ENCODE data around the gene EFNA2. TPM values are rescaled to one million over a fixed set of nuclear protein-coding genes. Genes with fewer than 3 reads are reported as not detected.

The EFNA2 gene
- total RNA-seq, 1 experiment from 2014 or later: not detected

GRCh38 chr19:1252221-1252820 lies 33.4 kb upstream of the EFNA2 start:
- Histone ChIP-seq H3K27me3 (ENCODE audit: low read length) (no peaks in the 10 kb centered on the region), H3K4me1 (ENCODE audit: low read length) (peaks cover 66% of the 10 kb centered on the region), H3K27ac (ENCODE audit: low read length) (peak overlapping the region; percentile 97), H3K9me2 (replicated peaks; ENCODE audit: insufficient read depth, low read length) (no peaks in the 10 kb centered on the region), H2AFZ (ENCODE audit: low read length) (no peak overlapping the region), H3K9me3 (ENCODE audit: low read length) (no peaks in the 10 kb centered on the region), H3K36me3 (ENCODE audit: insufficient read depth, low read length) (peaks cover 25% of the 10 kb centered on the region), H4K20me1 (ENCODE audit: insufficient read depth, low read depth, low read length) (peaks cover 28% of the 10 kb centered on the region), H3K4me2 (ENCODE audit: low read depth, low read length, poor library complexity, severe bottlenecking) (peak overlapping the region; percentile 95), H3K9ac (ENCODE audit: low read length) (peak overlapping the region; percentile 99), H3K79me2 (ENCODE audit: low read length) (peaks cover 26% of the 10 kb centered on the region), H3K4me3 (ENCODE audit: low read length) (peak overlapping the region; percentile 92)
- DNase-seq: peak; percentile 50

DNA sequence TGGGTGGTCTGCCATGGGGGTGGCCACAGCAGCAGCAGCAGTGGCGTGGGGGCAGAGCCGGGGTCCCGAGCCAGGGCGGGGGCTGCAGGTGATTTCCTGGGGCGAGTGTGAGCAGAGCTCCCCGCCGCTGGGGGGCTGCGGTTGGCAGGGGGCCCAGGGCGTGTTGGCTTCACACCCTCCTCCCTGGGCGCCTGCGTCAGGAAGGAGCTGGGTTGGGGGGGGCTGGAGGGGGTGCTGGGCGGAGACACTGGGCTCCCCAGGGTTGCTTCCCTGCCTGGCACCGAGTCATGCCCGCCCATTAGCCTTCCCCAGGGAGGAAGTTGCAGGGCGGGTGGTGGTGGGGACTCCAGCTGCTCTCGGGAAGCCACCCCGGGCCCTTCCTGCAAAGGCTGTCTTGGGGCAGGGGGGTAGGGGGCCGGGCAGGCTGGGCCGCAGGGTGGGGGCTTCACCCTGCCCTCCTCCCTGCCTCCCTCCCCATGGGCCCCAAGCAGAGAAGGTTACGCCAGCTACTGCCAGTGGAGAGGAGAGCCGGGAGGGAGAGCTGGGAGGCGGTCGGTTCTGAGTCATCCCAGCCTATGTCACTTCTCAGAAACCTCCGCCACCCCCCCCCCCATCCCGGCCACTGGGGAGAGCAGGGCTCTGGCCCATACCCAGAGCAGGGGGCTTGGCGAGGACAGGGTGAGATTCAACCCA lies 32.7 kb upstream of the EFNA2 start:
- peak overlapping the region; percentile 92 for H3K4me3 ChIP-seq (ENCODE audit: low read length)
- H3K79me2 ChIP-seq (ENCODE audit: low read length): peaks cover 26% of the 10 kb centered on the region
- H3K9ac ChIP-seq (ENCODE audit: low read length): peak overlapping the region; percentile 99
- H3K4me2 ChIP-seq (ENCODE audit: low read depth, low read length, poor library complexity, severe bottlenecking): peak overlapping the region; percentile 95
- H3K4me1 ChIP-seq (ENCODE audit: low read length): peaks cover 70% of the 10 kb centered on the region
- H3K27me3 ChIP-seq (ENCODE audit: low read length): no peaks in the 10 kb centered on the region
- DNase-seq: peak; percentile 87
- no peaks in the 10 kb centered on the region for H3K9me2 ChIP-seq (replicated peaks; ENCODE audit: insufficient read depth, low read length)
- peaks cover 28% of the 10 kb centered on the region for H4K20me1 ChIP-seq (ENCODE audit: insufficient read depth, low read depth, low read length)
- H3K36me3 ChIP-seq (ENCODE audit: insufficient read depth, low read length): peaks cover 25% of the 10 kb centered on the region
- peak overlapping the region; percentile 97 for H3K27ac ChIP-seq (ENCODE audit: low read length)
- no peak overlapping the region for H2AFZ ChIP-seq (ENCODE audit: low read length)
- H3K9me3 ChIP-seq (ENCODE audit: low read length): no peaks in the 10 kb centered on the region

GRCh38 chr19:1253514-1254080 lies 32.1 kb upstream of the EFNA2 start:
- Histone ChIP-seq H4K20me1 (ENCODE audit: insufficient read depth, low read depth, low read length) (peaks cover 28% of the 10 kb centered on the region), H3K9me3 (ENCODE audit: low read length) (no peaks in the 10 kb centered on the region), H3K36me3 (ENCODE audit: insufficient read depth, low read length) (peaks cover 25% of the 10 kb centered on the region), H3K4me2 (ENCODE audit: low read depth, low read length, poor library complexity, severe bottlenecking) (peak overlapping the region; percentile 95), H2AFZ (ENCODE audit: low read length) (no peak overlapping the region), H3K79me2 (ENCODE audit: low read length) (peaks cover 26% of the 10 kb centered on the region), H3K4me3 (ENCODE audit: low read length) (peak overlapping the region; percentile 17; the same call in 1 of the 2 replicates), H3K27ac (ENCODE audit: low read length) (peak overlapping the region; percentile 97), H3K9me2 (replicated peaks; ENCODE audit: insufficient read depth, low read length) (no peaks in the 10 kb centered on the region), H3K4me1 (ENCODE audit: low read length) (peaks cover 74% of the 10 kb centered on the region), H3K9ac (ENCODE audit: low read length) (peak overlapping the region; percentile 60), H3K27me3 (ENCODE audit: low read length) (no peaks in the 10 kb centered on the region)
- no peak for DNase-seq

GRCh38 chr19:1254081-1254527 lies 31.6 kb upstream of the EFNA2 start:
- no peaks in the 10 kb centered on the region for H3K9me3 ChIP-seq (ENCODE audit: low read length)
- H3K9ac ChIP-seq (ENCODE audit: low read length): peak overlapping the region; percentile 32
- peaks cover 26% of the 10 kb centered on the region for H3K79me2 ChIP-seq (ENCODE audit: low read length)
- no peak overlapping the region for H3K4me3 ChIP-seq (ENCODE audit: low read length)
- H3K9me2 ChIP-seq (replicated peaks; ENCODE audit: insufficient read depth, low read length): no peaks in the 10 kb centered on the region
- H3K36me3 ChIP-seq (ENCODE audit: insufficient read depth, low read length): peaks cover 25% of the 10 kb centered on the region
- peak overlapping the region; percentile 97; the same call in 1 of the 2 replicates for H3K27ac ChIP-seq (ENCODE audit: low read length)
- no peak overlapping the region for H2AFZ ChIP-seq (ENCODE audit: low read length)
- H3K4me1 ChIP-seq (ENCODE audit: low read length): peaks cover 79% of the 10 kb centered on the region
- no peak overlapping the region for H3K4me2 ChIP-seq (ENCODE audit: low read depth, low read length, poor library complexity, severe bottlenecking)
- no peak for DNase-seq
- no peaks in the 10 kb centered on the region for H3K27me3 ChIP-seq (ENCODE audit: low read length)
- peaks cover 28% of the 10 kb centered on the region for H4K20me1 ChIP-seq (ENCODE audit: insufficient read depth, low read depth, low read length)

DNA sequence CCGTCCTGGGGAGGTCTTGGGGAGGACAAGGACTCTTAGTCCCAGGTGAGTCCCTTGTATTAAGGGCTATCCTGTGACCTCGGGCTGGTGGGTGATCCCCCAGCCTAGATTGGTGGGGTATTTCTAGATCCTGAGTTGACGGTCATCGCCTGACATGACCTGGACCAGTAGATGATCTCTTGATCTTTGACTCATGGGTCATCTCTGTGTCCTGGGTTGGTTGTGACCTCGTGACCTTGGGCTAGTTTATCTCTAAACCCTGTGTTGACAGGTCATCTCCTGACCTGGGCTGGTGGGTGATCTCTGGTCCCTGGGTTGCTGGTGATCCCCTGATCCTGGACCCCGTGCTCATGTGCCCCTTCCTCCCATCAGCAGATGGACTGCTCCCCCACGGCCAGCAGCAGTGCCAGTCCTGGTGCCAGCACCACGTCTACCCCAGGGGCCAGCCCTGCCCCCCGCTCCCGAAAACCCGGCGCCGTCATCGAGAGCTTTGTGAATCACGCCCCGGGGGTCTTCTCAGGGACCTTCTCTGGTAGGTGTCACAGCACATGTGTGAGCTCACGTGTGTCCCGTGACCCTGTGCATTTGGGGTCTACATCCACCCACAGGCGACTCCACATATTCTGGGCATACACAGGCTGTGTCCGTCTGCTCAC lies 31.0 kb upstream of the EFNA2 start:
- Histone ChIP-seq H3K36me3 (ENCODE audit: insufficient read depth, low read length) (peaks cover 25% of the 10 kb centered on the region), H3K79me2 (ENCODE audit: low read length) (peaks cover 26% of the 10 kb centered on the region), H4K20me1 (ENCODE audit: insufficient read depth, low read depth, low read length) (peaks cover 28% of the 10 kb centered on the region), H3K27ac (ENCODE audit: low read length) (peak overlapping the region; percentile 42; the same call in 1 of the 2 replicates), H3K27me3 (ENCODE audit: low read length) (no peaks in the 10 kb centered on the region), H3K9me3 (ENCODE audit: low read length) (no peaks in the 10 kb centered on the region), H3K4me3 (ENCODE audit: low read length) (no peak overlapping the region), H2AFZ (ENCODE audit: low read length) (no peak overlapping the region), H3K4me1 (ENCODE audit: low read length) (peaks cover 84% of the 10 kb centered on the region), H3K4me2 (ENCODE audit: low read depth, low read length, poor library complexity, severe bottlenecking) (no peak overlapping the region), H3K9me2 (replicated peaks; ENCODE audit: insufficient read depth, low read length) (no peaks in the 10 kb centered on the region), H3K9ac (ENCODE audit: low read length) (peak overlapping the region; percentile 32)
- no peak for DNase-seq

GRCh38 chr19:1255186-1256161 lies 30.2 kb upstream of the EFNA2 start:
- Histone ChIP-seq H3K27ac (ENCODE audit: low read length) (peak overlapping the region; percentile 69), H3K36me3 (ENCODE audit: insufficient read depth, low read length) (peaks cover 25% of the 10 kb centered on the region), H3K4me3 (ENCODE audit: low read length) (no peak overlapping the region), H3K4me1 (ENCODE audit: low read length) (peaks cover 92% of the 10 kb centered on the region), H2AFZ (ENCODE audit: low read length) (no peak overlapping the region), H4K20me1 (ENCODE audit: insufficient read depth, low read depth, low read length) (peaks cover 25% of the 10 kb centered on the region), H3K27me3 (ENCODE audit: low read length) (no peaks in the 10 kb centered on the region), H3K9me2 (replicated peaks; ENCODE audit: insufficient read depth, low read length) (no peaks in the 10 kb centered on the region), H3K9ac (ENCODE audit: low read length) (peak overlapping the region; percentile 39), H3K9me3 (ENCODE audit: low read length) (no peaks in the 10 kb centered on the region), H3K4me2 (ENCODE audit: low read depth, low read length, poor library complexity, severe bottlenecking) (peak overlapping the region; percentile 19), H3K79me2 (ENCODE audit: low read length) (peaks cover 22% of the 10 kb centered on the region)
- peak; percentile 58 for DNase-seq

- Histone ChIP-seq H3K27me3 (ENCODE audit: low read length) (no peaks in the 10 kb centered on the region), H3K27ac (ENCODE audit: low read length) (no peak overlapping the region), H3K4me2 (ENCODE audit: low read depth, low read length, poor library complexity, severe bottlenecking) (peak overlapping the region; percentile 10), H3K9me2 (replicated peaks; ENCODE audit: insufficient read depth, low read length) (no peaks in the 10 kb centered on the region), H3K4me1 (ENCODE audit: low read length) (peaks cover 90% of the 10 kb centered on the region), H3K9me3 (ENCODE audit: low read length) (no peaks in the 10 kb centered on the region), H4K20me1 (ENCODE audit: insufficient read depth, low read depth, low read length) (peaks cover 25% of the 10 kb centered on the region), H3K4me3 (ENCODE audit: low read length) (no peak overlapping the region), H3K79me2 (ENCODE audit: low read length) (peaks cover 13% of the 10 kb centered on the region; the same call in 1 of the 2 replicates), H3K9ac (ENCODE audit: low read length) (no peak overlapping the region), H2AFZ (ENCODE audit: low read length) (no peak overlapping the region), H3K36me3 (ENCODE audit: insufficient read depth, low read length) (peaks cover 23% of the 10 kb centered on the region)
- no peak for DNase-seq
Measured at GRCh38 chr19:1256646-1257474, 28.8 kb upstream of the EFNA2 start.

Data from Karpas-422 (cell line).